GM19372 (cell line): ENCODE results near the gene NIPAL1.
A peak's percentile ranks its signal among the peaks of the same experiment; 100 is the strongest.

Experiments
- ATAC-seq: cut with Tn5 transposase; IDR thresholded peaks from one replicate; pipeline ENCODE4 v1.9.1; 2021; ENCODE audit warnings: mild to moderate bottlenecking, low read depth, moderate library complexity; ENCODE audit not compliant: unreplicated experiment

NIPAL1 gene

DNA sequence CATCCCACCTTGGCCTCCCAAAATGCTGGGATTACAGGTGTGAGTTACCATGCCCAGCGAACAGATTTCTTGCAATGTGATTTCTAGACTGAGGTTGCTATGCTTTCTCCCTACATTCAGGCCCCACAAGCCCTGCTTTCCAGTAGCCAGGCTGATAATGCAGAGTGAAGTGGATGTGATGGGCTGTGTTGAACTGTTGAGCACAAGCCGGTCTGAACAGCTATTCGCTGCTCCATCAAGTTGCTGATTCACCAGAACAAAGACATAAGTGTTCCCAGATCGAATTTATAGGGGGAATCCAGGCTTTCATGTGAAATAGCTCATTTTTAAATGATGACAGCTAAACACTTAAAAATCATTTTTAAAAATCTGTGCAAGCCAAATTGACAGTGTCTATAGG, 8.0 kb downstream of the NIPAL1 start:
- no peak for ATAC-seq

DNA sequence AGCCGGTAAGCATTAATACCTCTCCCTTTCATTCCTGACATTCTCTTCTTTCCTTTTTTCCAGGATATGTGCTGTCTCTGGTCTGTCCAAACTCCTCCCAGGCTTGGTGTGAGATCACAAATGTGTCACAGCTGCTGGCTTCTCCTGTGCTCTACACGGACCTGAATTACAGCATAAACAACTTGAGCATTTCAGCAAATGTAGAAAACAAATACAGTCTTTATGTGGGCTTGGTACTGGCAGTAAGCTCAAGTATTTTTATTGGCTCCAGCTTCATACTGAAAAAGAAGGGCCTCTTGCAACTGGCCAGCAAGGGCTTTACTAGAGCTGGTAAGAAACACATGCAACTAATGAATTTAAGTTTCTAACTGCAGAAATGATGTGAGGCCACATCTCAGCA, 8.4 kb downstream of the NIPAL1 start:
- ATAC-seq: no peak

- ATAC-seq: no peak
Observed at GRCh38 chr4:48027653-48028052, 11.1 kb downstream of the NIPAL1 start.

DNA sequence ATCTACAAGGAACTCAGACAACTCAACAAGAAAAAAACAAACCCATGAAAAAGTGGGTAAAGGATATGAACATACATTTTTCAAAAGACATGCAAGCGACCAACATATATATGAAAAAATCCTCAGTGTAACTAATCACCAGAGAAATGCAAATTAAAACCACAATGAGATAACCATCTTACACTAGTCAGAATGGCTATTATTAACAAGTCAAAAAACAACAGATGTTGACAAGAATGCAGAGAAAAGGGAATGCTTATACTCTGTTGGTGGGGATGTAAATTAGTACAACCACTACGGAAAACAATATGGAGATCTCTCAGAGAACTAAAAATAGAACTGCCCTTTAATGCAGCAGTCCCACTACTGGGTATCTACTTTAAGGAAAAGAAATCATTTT, 12.1 kb downstream of the NIPAL1 start:
- no peak for ATAC-seq

GRCh38 chr4:48030470-48030869, 13.9 kb downstream of the NIPAL1 start:
- ATAC-seq: no peak

DNA sequence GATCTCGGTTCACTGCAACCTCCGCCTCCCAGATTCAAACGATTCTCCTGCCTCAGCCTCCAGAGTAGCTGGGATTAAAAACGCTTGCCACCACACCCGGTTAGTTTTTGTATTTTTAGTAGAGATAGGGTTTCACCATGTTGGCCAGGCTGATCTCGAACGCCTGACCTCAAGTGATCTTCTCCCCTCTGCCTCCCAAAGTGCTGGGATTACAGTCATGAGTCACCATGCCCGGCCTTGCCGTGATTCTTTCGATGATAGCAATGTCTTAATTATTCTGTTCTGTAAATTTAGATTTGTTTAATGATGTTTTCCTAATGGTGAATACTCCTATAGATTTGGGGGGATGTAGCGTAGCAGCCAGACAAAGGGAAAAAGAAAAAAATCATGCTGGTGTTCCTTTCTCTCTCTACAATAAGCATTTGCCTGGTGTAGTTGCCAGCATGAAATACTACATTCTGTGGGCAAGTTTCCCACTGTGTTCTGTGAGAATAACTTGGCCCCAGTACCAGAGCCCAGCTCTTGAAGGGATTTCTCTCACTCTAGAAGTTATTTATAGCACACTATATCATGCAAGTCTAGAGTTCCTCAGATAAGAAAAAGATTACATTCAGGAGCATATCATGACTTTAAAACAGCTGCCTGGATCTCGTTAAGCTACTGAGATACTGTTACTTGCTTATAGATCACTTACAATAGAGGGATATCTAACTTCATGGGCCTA, 15.4 kb downstream of the NIPAL1 start:
- ATAC-seq: no peak

DNA sequence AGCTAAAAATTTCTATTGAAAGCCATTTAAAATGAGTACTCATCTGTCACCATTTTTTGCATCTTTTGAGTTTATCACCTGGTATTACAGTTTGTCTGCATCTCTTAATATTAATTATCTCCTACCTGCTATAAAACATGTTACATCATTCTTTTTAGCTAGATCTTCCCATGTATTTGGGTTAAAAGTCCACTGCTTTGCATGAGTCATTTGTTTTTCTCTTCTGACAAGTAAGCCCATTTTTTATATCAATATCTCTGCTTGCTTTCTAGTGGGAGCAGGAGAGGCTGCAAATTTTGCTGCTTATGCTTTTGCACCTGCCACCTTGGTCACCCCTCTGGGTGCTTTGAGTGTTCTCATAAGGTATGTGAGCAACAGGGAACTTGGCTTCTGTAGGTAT, 16.1 kb downstream of the NIPAL1 start:
- ATAC-seq: no peak

- ATAC-seq: no peak
Observed at GRCh38 chr4:48033412-48033811, 16.8 kb downstream of the NIPAL1 start.

DNA sequence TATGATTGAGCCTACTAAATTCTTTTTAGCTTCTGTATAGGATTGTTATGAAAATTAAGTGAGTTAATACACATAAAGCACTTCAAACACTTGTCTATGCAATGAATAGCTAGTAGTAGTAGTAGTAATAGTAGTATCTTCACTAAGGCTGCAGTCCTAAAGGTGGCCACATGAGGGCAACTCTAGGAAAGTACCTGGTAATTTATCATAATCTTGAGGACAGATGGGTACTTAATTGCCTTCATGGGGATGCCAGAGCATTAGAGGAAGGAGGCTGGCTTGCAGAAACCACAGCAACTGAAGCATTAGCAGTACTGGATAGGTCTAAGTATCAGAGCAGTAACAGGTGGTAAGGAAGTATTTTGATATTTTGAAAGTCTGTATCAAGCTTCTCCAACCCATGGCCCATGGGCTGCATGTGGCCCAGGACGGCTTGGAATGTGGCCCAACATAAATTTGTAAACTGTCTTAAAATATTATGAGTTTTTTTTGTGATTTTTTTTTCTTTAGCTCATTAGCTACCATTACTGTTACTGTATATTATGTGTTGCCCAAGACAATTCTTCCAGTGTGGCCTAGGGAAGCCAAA, 17.3 kb downstream of the NIPAL1 start:
- peak; percentile 48 for ATAC-seq

DNA sequence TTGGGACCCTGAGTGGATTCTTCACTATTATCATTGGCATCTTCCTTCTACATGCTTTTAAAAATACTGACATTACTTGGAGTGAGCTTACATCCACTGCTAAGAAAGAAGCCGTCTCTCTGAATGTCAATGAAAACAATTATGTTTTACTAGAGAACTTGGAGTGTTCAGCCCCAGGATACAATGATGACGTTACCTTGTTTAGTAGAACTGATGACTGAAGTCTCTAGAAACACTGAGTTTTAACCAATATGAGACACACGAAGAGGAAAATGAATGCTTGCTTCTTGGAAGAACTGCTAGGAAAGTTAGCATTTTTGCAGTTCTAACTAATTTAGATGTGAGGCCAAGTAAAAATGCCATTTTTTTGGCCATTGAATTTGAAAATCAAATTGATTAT, 19.4 kb downstream of the NIPAL1 start:
- no peak for ATAC-seq

GRCh38 chr4:48037117-48037462, 20.5 kb downstream of the NIPAL1 start:
- no peak for ATAC-seq

GRCh38 chr4:48038666-48039065, 22.1 kb downstream of the NIPAL1 start:
- no peak for ATAC-seq

DNA sequence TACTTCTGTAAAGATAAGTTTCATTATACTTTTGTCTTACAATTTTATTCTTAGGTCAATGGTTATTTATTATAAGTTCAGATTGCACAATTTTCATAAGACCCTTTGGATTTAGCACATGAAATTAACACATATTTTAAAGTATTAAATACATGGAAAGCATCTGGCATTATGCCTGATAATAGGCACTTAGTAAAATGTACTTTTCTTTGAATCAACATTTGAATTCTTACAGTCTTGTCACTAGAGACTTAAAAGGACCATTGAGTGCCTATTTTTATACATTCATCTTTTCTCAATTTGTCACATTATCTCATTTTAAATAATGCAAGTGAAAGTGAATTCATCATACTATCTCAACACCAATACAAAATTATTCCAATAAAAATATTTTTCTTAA, 23.0 kb downstream of the NIPAL1 start:
- ATAC-seq: no peak

GRCh38 chr4:48041535-48042137, 25.1 kb downstream of the NIPAL1 start:
- ATAC-seq: no peak

- no peak for ATAC-seq
Observed at GRCh38 chr4:48042979-48043461, 26.4 kb downstream of the NIPAL1 start.

DNA sequence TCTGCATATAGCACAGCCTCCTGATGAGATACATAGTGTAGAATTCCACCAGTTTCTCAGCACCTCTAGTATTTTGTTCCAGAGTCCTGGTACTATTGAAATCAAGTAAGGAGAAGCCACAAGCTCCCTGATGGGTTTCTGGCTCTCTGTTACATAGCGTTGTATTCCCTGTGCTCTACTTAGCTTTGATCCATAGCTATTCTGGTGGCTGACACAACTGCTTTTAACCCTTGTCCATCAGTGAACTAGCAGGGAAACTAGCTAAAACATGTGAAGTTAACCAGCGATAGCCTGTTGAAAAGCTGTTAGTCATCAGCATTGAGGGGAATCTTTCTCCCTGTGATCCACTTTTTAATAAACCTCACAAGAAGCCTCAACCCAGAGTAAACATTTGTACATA, 26.9 kb downstream of the NIPAL1 start:
- no peak for ATAC-seq

DNA sequence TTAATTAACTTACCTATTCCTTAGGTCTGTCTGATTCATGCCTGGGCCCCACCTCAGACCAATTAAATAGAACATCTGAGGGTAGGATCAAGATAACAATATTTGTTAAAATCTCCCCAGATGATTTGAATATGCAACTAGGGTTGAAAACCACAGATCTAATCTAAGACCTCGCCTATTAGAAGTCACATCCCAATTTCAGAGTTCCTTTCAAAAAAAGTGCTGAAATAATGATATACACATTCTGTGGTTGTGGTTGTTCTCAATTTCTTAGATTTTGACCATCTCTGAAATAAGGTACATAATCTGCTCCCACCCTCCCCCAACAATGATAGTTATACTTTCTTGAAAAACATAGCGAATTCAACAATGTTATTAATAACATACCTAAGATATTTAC, 27.7 kb downstream of the NIPAL1 start:
- no peak for ATAC-seq

- ATAC-seq: no peak
Observed at GRCh38 chr4:48046059-48046458, 29.5 kb downstream of the NIPAL1 start.

DNA sequence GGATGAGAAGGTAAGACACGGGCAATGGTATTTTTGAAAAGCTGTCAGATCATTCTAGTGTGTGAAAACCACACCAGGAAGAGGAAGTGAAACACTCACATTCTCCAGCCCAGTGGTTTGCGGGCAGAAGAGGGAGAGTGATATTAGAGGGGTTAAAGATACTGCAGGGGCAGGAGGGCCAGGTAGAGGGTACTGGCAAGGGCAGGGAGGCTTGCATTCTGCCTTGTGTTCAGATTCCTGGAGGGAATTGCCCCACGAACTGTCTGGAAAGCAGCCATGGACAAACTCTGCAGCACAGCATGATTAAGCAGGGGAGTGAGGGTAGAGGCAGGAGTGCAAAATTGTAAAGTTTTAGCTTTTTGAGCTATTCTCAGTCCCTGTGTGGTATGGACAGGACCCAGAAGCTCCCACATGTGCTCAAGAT, 30.9 kb downstream of the NIPAL1 start:
- peak; percentile 99 for ATAC-seq

DNA sequence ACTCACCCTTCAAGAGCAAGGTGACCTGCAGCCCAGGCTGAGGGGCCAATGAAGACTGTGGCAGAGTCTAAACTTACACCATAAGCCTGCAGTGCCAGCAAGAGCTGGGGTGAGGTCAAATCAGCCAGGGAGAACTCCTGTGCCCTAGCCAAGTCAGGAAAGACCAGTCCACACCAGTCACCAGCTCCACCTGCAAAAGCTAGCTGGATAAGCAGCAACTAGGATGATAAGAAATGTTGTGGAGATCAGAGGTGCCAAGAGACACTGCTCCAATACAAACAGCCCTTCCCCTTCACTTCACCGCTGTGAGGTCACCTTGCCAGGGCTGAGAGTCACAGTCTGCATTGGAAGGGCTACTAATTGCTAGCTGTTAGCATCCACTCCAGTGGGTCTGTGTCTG, 31.3 kb downstream of the NIPAL1 start:
- ATAC-seq: peak; percentile 4

GRCh38 chr4:48049483-48049882, 32.9 kb downstream of the NIPAL1 start:
- ATAC-seq: no peak

GRCh38 chr4:48051078-48051477, 34.5 kb downstream of the NIPAL1 start:
- no peak for ATAC-seq
